SK-N-MC (cell line): Measurements from ENCODE around the gene EEF1AKMT2.

Experiments
- DNase-seq: peaks from one replicate; pipeline ENCODE4 v3.0.0-alpha.2; 2011; ENCODE audit warnings: low read depth, low spot score
- H3K27ac ChIP-seq: fragments of 200-600 bp; sonication (generic); 2 replicates; pipeline ENCODE4 v1.5.1; 2016; ENCODE audit warnings: mixed run types
- H3K36me3 ChIP-seq: fragments of 200-600 bp; sonication (generic); 2 replicates; pipeline ENCODE4 v1.6.1; 2017; ENCODE audit warnings: antibody characterized with exemption, low read length, mixed read lengths; ENCODE audit not compliant: insufficient read depth
- H3K4me3 ChIP-seq: fragments of 200-600 bp; sonication (generic); 2 replicates; pipeline ENCODE4 v1.5.1; 2016
- H3K9ac ChIP-seq: fragments of 200-600 bp; sonication (generic); 2 replicates; pipeline ENCODE4 v1.8.0; 2017; ENCODE audit warnings: mixed run types, mixed read lengths; ENCODE audit not compliant: insufficient read length
- H3K9me3 ChIP-seq: fragments of 200-600 bp; sonication (generic); 2 replicates; pipeline ENCODE4 v1.6.1; 2017; ENCODE audit warnings: low read depth, mild to moderate bottlenecking, antibody characterized with exemption, low read length, moderate library complexity, mixed read lengths
- EZH2 ChIP-seq: fragments of 200-600 bp; sonication (generic); IDR thresholded peaks from one replicate; pipeline ENCODE4 v1.6.1; 2017; ENCODE audit warnings: antibody characterized with exemption
- FOXP2 ChIP-seq: optimal IDR thresholded peaks from 2 replicates; pipeline ENCODE3; 2011; ENCODE audit warnings: mild to moderate bottlenecking, moderate library complexity; ENCODE audit not compliant: insufficient read depth; ENCODE audit errors: extremely low read length, control extremely low read depth
- POLR2AphosphoS5 ChIP-seq: IDR thresholded peaks from 2 replicates; pipeline ENCODE4 v1.6.1; 2012; ENCODE audit warnings: mild to moderate bottlenecking, low read depth, low read length, borderline replicate concordance

EEF1AKMT2 gene

GRCh38 chr10:124765256-124765655 lies 26.4 kb downstream of the EEF1AKMT2 start:
- Histone ChIP-seq H3K4me3 (no peak overlapping the region), H3K36me3 (no peaks in the 10 kb centered on the region; the same call in 1 of the 2 replicates), H3K27ac (0 out of 2 replicates have a peak overlapping the region, but pooled peaks have one; percentile 25), H3K9me3 (no peaks in the 10 kb centered on the region), H3K9ac (no peak overlapping the region)
- TF ChIP-seq FOXP2 (no peak), POLR2AphosphoS5 (no peak), EZH2 (no peak)
- no peak for DNase-seq

DNA sequence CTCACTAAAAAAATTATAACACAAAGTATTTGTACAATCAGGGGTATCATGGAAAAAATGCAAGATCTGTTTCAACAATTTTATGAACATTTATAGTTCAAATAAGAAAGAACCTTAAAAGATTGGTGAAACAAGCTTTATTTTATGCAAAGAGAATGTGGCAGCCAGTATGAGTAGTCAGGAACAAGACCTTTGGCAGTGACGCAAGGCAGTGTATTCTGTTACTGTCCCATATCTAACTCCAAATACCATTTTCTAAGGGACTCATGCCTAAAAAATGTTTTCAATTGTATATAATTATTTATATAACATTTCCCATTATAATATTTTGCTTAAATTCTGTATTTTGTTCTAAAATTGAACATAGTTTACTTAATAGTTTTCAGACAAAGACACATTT lies 28.4 kb downstream of the EEF1AKMT2 start:
- H3K4me3 ChIP-seq = no peak overlapping the region
- TF ChIP-seq EZH2 (no peak), POLR2AphosphoS5 (no peak), FOXP2 (no peak)
- no peak for DNase-seq
- no peak overlapping the region for H3K27ac ChIP-seq
- no peak overlapping the region for H3K9ac ChIP-seq
- H3K9me3 ChIP-seq = no peaks in the 10 kb centered on the region
- H3K36me3 ChIP-seq = peaks cover 4% of the 10 kb centered on the region; the same call in 1 of the 2 replicates

DNA sequence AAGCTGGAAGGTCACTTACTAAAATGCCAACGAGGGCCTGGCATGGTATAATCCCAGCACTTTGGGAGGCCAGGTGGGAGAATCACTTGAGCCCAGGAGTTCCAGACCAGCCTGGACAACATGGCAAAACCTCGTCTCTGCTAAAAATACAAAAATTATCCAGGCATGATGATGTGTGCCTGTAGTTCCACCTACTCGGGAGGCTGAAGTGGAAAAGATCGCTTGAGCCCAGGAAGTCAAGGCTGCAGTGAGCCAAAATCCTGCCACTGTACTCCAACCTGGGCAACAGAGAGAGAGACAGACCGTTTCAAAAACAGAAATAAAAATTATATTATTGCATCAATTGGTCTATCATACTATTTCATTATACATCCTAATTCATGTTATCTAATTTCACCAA lies 29.4 kb downstream of the EEF1AKMT2 start:
- TF ChIP-seq EZH2 (no peak), POLR2AphosphoS5 (no peak), FOXP2 (no peak)
- no peak overlapping the region for H3K27ac ChIP-seq
- no peak overlapping the region for H3K9ac ChIP-seq
- H3K36me3 ChIP-seq = peaks cover 4% of the 10 kb centered on the region; the same call in 1 of the 2 replicates
- H3K4me3 ChIP-seq = no peak overlapping the region
- no peaks in the 10 kb centered on the region for H3K9me3 ChIP-seq
- DNase-seq = no peak

- 0 out of 2 replicates have a peak, but pooled peaks cover 4% of the 10 kb centered on the region for H3K36me3 ChIP-seq
- peak overlapping the region; percentile 68 for H3K27ac ChIP-seq
- 0 out of 2 replicates have a peak overlapping the region, but pooled peaks have one; percentile 15 for H3K4me3 ChIP-seq
- DNase-seq = no peak
- TF ChIP-seq POLR2AphosphoS5 = no peak
- H3K9ac ChIP-seq = no peak overlapping the region
- H3K9me3 ChIP-seq = no peaks in the 10 kb centered on the region
These were observed 35.4 kb downstream of the EEF1AKMT2 start for GRCh38 chr10:124756156-124756903.

- no peak overlapping the region for H3K9ac ChIP-seq
- no peak for DNase-seq
- no peak overlapping the region for H3K4me3 ChIP-seq
- TF ChIP-seq FOXP2 (no peak), POLR2AphosphoS5 (no peak), EZH2 (no peak)
- H3K9me3 ChIP-seq = no peaks in the 10 kb centered on the region
- H3K36me3 ChIP-seq = 0 out of 2 replicates have a peak, but pooled peaks cover 4% of the 10 kb centered on the region
- H3K27ac ChIP-seq = no peak overlapping the region
These were observed 36.1 kb downstream of the EEF1AKMT2 start for GRCh38 chr10:124755581-124755980.

GRCh38 chr10:124754227-124754626 lies 37.5 kb downstream of the EEF1AKMT2 start:
- H3K9ac ChIP-seq = no peak overlapping the region
- H3K9me3 ChIP-seq = no peaks in the 10 kb centered on the region
- no peak for DNase-seq
- no peak overlapping the region for H3K27ac ChIP-seq
- no peaks in the 10 kb centered on the region for H3K36me3 ChIP-seq
- no peak overlapping the region for H3K4me3 ChIP-seq
- TF ChIP-seq EZH2 = no peak
- no peak for TF ChIP-seq FOXP2
- TF ChIP-seq POLR2AphosphoS5 = no peak

DNA sequence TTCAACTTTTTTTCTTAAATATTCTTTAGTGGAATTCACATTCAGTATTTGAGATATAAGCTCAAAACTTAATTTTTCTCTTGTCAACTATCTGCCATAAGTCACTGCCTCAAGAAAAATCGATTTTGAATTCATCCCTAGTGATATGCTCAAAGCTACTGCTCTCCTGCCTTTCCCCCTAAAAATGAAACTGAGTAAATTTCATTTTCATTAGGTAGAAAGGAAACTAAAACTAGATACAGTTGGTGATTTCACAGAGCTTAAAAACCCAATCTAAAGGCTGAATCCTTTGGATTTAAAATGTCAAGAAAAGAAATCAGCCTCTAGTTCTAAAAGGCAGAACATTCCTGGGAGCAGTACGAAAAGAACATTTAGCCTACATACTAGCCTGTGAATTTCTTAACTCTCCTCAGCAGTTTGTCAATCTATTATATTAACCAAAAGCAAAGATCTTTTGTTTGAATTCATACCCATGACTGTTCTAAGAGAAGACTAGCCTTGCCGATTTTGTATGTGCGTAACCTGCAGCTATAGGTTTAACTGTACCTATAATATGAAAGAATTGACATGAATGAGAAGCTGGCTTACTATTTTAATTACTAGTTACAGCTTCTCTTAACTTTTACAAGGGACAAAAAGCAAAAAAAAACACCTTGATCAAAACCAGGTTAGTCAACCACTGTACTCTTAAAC lies 42.6 kb downstream of the EEF1AKMT2 start:
- no peak for DNase-seq

GRCh38 chr10:124748166-124748565 lies 43.5 kb downstream of the EEF1AKMT2 start:
- no peaks in the 10 kb centered on the region for H3K36me3 ChIP-seq
- DNase-seq = no peak
- no peak overlapping the region for H3K9ac ChIP-seq
- no peaks in the 10 kb centered on the region for H3K9me3 ChIP-seq
- no peak overlapping the region for H3K4me3 ChIP-seq
- TF ChIP-seq EZH2 = no peak
- no peak for TF ChIP-seq POLR2AphosphoS5
- no peak for TF ChIP-seq FOXP2
- no peak overlapping the region for H3K27ac ChIP-seq

More for the DNA sequence above, 42.6 kb downstream of the EEF1AKMT2 start:
- Histone ChIP-seq H3K9me3 (no peaks in the 10 kb centered on the region), H3K9ac (no peak overlapping the region), H3K36me3 (no peaks in the 10 kb centered on the region), H3K4me3 (no peak overlapping the region), H3K27ac (no peak overlapping the region)
- no peak for TF ChIP-seq POLR2AphosphoS5
- no peak for TF ChIP-seq EZH2
- no peak for TF ChIP-seq FOXP2
